ENCODE results near the gene GRAMD1B.

Gene GRAMD1B

GRCh38 chr11:123577081-123577598 lies 147.1 kb downstream of the GRAMD1B start:
- Histone ChIP-seq H3K4me3 (ENCODE audit: low read length, poor library complexity, severe bottlenecking) (peak overlapping the region; percentile 44), H3K36me3 (ENCODE audit: insufficient read depth, low read length) (peaks cover 32% of the 10 kb centered on the region; the same call in 1 of the 2 replicates), H3K79me2 (ENCODE audit: insufficient read depth, low read length) (no peaks in the 10 kb centered on the region), H3K9me3 (ENCODE audit: insufficient read depth, low read depth, low read length) (no peaks in the 10 kb centered on the region), H3K4me1 (ENCODE audit: insufficient read depth, low read length, poor library complexity, severe bottlenecking) (peaks cover 8% of the 10 kb centered on the region), H3K27me3 (ENCODE audit: insufficient read depth, low read length, poor library complexity, severe bottlenecking) (no peaks in the 10 kb centered on the region), H3K9ac (ENCODE audit: low read depth, low read length, poor library complexity, severe bottlenecking) (no peak overlapping the region), H3K4me2 (ENCODE audit: low read depth, low read length, poor library complexity, severe bottlenecking) (peak overlapping the region; percentile 58), H2AFZ (ENCODE audit: low read length) (peak overlapping the region; percentile 50; the same call in 1 of the 2 replicates), H3K9me2 (replicated peaks; ENCODE audit: low read depth, low read length) (no peaks in the 10 kb centered on the region), H4K20me1 (ENCODE audit: insufficient read depth, low read length, poor library complexity, severe bottlenecking) (no peaks in the 10 kb centered on the region), H3F3A (ENCODE audit: low read depth) (no peaks in the 10 kb centered on the region)
- TF ChIP-seq CTCF (conservative IDR thresholded peaks at IDR 0.05; ENCODE audit: low read length) (peak; percentile 87), EZH2phosphoT487 (IDR thresholded peaks at IDR 0.05; ENCODE audit: borderline replicate concordance) (no peak)

- no peaks in the 10 kb centered on the region for H3K9me2 ChIP-seq (replicated peaks; ENCODE audit: low read depth, low read length)
- H3K9me3 ChIP-seq (ENCODE audit: insufficient read depth, low read depth, low read length) = no peaks in the 10 kb centered on the region
- no peaks in the 10 kb centered on the region for H3K79me2 ChIP-seq (ENCODE audit: insufficient read depth, low read length)
- H3K4me3 ChIP-seq (ENCODE audit: low read length, poor library complexity, severe bottlenecking) = no peak overlapping the region
- H3K36me3 ChIP-seq (ENCODE audit: insufficient read depth, low read length) = peaks cover 42% of the 10 kb centered on the region; the same call in 1 of the 2 replicates
- H3F3A ChIP-seq (ENCODE audit: low read depth) = no peaks in the 10 kb centered on the region
- no peak overlapping the region for H3K4me2 ChIP-seq (ENCODE audit: low read depth, low read length, poor library complexity, severe bottlenecking)
- H3K27me3 ChIP-seq (ENCODE audit: insufficient read depth, low read length, poor library complexity, severe bottlenecking) = no peaks in the 10 kb centered on the region
- H3K9ac ChIP-seq (ENCODE audit: low read depth, low read length, poor library complexity, severe bottlenecking) = no peak overlapping the region
- H2AFZ ChIP-seq (ENCODE audit: low read length) = no peak overlapping the region
- no peak for TF ChIP-seq EZH2phosphoT487 (IDR thresholded peaks at IDR 0.05; ENCODE audit: borderline replicate concordance)
- TF ChIP-seq CTCF (conservative IDR thresholded peaks at IDR 0.05; ENCODE audit: low read length) = no peak
- peaks cover 8% of the 10 kb centered on the region for H3K4me1 ChIP-seq (ENCODE audit: insufficient read depth, low read length, poor library complexity, severe bottlenecking)
- H4K20me1 ChIP-seq (ENCODE audit: insufficient read depth, low read length, poor library complexity, severe bottlenecking) = no peaks in the 10 kb centered on the region
These were observed 148.9 kb downstream of the GRAMD1B start for GRCh38 chr11:123578778-123579481.

- no peaks in the 10 kb centered on the region for H4K20me1 ChIP-seq (ENCODE audit: insufficient read depth, low read length, poor library complexity, severe bottlenecking)
- H3F3A ChIP-seq (ENCODE audit: low read depth) = no peaks in the 10 kb centered on the region
- TF ChIP-seq EZH2phosphoT487 (IDR thresholded peaks at IDR 0.05; ENCODE audit: borderline replicate concordance) = no peak
- TF ChIP-seq CTCF (conservative IDR thresholded peaks at IDR 0.05; ENCODE audit: low read length) = no peak
- H3K27me3 ChIP-seq (ENCODE audit: insufficient read depth, low read length, poor library complexity, severe bottlenecking) = no peaks in the 10 kb centered on the region
- no peak overlapping the region for H3K9ac ChIP-seq (ENCODE audit: low read depth, low read length, poor library complexity, severe bottlenecking)
- no peak overlapping the region for H3K4me2 ChIP-seq (ENCODE audit: low read depth, low read length, poor library complexity, severe bottlenecking)
- peaks cover 42% of the 10 kb centered on the region; the same call in 1 of the 2 replicates for H3K36me3 ChIP-seq (ENCODE audit: insufficient read depth, low read length)
- no peaks in the 10 kb centered on the region for H3K9me3 ChIP-seq (ENCODE audit: insufficient read depth, low read depth, low read length)
- peaks cover 8% of the 10 kb centered on the region for H3K4me1 ChIP-seq (ENCODE audit: insufficient read depth, low read length, poor library complexity, severe bottlenecking)
- no peaks in the 10 kb centered on the region for H3K9me2 ChIP-seq (replicated peaks; ENCODE audit: low read depth, low read length)
- no peak overlapping the region for H2AFZ ChIP-seq (ENCODE audit: low read length)
- no peaks in the 10 kb centered on the region for H3K79me2 ChIP-seq (ENCODE audit: insufficient read depth, low read length)
- no peak overlapping the region for H3K4me3 ChIP-seq (ENCODE audit: low read length, poor library complexity, severe bottlenecking)
These were observed 149.4 kb downstream of the GRAMD1B start for GRCh38 chr11:123579482-123579812.

Measured in Loucy (cell line).